Stimulated activated CD8-positive, alpha-beta memory T cell treated with anti-CD3 and anti-CD28 coated beads, Interleukin-2, amount 100 ng/mL, for 1 hour (primary cell): ENCODE measurements around the gene COL5A3.

Source experiments
- DNase-seq, 2 donors: peaks; one replicate each; pipeline ENCODE4 v3.0.0-alpha.2; 2020; ENCODE audit warnings: low read depth in 2 of 2

Gene COL5A3

GRCh38 chr19:10010939-10011338 is 635 bp upstream of the COL5A3 start:
- no peak for DNase-seq

- DNase-seq, result no peak
Observed at GRCh38 chr19:10009714-10010224, 535 bp downstream of the COL5A3 start.

GRCh38 chr19:10008184-10008765 is 2.0 kb downstream of the COL5A3 start:
- no peak for DNase-seq

DNA sequence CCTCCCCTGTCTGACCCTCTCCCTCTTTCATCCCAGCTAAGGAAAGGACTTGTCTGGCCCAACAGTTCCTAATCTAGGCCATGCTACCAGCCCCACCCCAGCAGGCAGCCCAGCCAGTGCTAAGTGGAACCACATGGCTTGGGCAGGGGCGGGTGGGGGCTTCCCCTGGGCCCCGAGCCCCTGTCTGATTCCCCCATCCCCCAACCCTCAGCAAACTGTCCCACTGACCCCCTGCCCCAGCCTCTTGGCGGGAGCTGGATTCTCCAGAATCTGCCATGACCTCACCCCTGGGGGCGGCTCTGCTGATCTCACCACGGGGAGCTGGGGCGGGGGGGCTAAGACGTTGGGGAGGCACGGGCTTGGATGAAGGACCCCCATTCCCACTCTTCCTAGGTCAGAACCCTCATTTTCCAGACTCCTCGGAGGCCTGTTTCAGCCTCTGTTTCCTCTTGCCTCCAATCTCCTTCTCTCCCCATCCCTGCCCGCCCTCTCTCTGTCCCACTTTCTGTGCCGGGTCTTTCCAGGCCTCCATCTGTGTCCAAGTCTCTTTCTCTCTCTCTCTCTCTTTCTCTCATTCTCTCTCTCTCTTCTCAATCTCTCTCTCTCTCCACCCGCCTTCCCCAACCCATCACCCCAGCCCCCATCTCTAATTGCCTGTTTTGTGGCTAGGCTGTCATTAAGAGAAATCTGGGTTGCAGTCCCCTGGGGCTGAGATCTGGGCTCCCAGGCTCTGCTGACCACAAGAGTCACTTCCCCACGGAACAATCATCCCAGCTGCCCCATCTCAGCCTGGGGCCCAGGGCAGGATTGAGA is 2.7 kb downstream of the COL5A3 start:
- no peak for DNase-seq

DNA sequence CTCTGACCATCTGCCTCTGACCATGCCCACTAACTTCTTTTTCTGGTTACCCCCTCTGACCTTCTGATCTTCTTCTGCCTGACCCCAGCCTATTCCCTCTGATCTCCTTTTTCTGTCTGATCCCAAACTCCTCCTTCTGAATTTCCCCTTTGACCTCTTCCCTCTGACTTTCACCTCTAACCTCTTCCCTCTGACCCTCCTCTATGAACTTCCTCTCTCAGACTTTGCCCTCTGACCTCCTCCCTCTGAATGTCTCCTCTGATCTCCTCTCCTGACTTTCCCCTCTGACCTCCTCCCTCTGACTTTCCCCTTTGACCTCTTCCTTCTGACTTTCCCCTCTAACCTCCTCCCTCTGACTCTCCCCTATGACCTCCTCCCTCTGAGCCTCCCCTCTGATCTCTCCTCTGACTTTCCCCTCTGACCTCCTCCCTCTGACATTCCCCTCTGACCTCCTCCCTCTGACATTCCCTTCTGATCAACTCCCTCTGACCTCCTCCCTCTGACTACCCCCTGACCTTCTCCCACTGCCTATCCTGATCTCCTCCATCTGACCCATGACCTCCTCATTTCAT is 3.5 kb downstream of the COL5A3 start:
- DNase-seq, result no peak

DNA sequence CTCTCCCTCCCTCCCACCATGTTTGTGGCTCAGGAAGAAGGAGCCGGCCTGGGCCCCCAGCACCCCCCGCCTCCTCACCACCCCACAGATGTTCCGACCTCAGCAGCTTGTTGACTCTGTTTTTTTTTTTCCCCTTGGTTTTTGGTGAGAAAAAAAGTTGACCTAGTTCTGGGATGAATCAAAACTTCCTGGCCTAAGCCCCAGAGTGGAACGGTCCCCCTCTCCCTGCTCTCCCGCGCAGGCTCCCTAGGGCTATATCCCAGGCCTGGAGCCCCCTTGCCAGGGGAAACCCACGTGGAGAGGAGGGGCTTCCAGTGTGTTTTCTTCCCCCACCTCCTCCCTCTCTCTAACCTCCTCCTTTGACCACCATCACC is 4.0 kb downstream of the COL5A3 start:
- DNase-seq, result no peak

DNA sequence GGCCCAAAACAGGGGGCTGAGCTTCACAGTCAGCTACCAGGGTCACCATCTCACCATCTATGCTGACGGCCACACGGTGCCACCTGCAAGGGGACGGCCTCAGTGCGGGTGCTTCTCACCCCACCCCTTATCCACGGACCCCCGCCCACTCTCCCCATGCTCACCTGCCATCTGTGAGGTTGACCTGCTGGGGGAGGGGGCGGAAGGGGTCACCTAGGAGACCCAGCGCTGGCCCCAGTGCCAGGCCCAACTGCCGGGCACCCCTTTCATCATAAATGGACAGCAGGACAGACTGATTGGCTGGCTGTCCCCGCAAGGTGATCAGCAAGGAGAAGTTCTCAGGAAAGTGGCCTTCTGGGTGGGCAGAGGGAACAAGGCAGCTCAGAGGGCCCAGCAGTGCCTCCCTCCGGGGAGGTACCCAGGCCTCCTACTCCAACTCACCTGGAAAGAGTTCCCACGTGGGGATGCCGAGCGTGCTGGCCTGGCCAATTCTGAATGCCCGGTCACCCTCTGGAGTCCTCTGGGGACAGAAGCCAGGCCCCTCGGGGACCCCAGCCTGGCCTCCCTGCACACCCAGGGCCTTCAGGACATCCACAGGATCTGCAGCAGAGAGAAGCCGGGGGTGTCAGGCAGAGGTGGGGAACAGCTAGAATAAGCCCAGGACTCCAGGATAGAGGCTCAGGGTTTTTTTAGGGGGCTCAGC is 4.5 kb downstream of the COL5A3 start:
- no peak for DNase-seq

DNA sequence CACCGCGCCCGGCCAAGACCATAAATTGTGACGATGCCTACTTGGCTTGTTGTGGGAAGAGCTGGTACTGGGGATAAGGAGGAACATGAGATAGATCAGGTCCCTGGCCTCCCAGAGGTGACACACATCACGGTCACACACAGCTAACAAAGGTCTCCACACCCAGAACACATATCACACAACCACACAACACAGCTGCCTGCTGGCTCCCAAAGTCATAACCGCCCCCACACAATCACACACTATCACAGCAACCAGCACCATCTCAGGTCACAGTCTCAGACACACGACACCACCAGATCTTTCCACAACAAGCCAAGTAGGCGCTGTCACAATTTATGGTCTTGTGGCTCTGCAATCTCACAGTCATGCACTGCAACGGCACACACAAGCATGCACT is 5.7 kb downstream of the COL5A3 start:
- DNase-seq, result no peak

GRCh38 chr19:10003271-10003670 is 7.0 kb downstream of the COL5A3 start:
- DNase-seq, result no peak

- no peak for DNase-seq
Observed at GRCh38 chr19:10001899-10002298, 8.4 kb downstream of the COL5A3 start.

DNA sequence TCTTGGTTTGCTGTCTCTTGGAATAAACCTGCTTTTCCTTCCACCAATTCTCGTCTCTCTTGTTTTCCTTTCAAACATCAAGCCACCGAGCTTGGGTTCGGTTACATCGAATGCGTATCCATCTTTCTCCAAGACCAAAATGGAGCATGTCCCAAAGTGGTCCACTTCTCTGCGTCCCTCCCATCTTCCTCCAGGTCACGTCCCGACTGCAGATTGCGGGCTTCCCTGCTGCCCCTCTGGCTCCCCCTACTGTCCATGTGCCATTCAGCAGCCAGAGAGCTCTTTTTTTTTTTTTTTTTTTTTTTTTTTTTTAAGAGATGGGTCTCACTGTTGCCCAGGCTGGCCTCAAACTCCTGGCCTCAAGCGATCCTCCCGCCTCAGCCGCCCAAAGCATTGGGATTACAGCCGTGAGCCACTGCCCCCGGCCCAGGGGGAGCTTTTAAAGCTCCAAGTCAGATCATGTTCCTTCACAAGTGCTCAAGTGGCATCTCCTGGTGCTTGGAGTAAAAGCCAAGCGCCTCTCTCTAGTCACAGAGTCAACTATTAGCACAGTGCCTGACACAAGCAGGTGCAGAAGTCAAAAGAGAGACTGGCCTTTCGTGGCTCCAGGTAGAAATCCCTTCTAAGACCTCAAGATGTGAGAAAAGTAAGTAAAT is 10.0 kb downstream of the COL5A3 start:
- peak; percentile 11 to 28 for DNase-seq

- no peak for DNase-seq
Observed at GRCh38 chr19:9996541-9996940, 13.8 kb downstream of the COL5A3 start.

GRCh38 chr19:9995999-9996398 is 14.3 kb downstream of the COL5A3 start:
- DNase-seq, result no peak

DNA sequence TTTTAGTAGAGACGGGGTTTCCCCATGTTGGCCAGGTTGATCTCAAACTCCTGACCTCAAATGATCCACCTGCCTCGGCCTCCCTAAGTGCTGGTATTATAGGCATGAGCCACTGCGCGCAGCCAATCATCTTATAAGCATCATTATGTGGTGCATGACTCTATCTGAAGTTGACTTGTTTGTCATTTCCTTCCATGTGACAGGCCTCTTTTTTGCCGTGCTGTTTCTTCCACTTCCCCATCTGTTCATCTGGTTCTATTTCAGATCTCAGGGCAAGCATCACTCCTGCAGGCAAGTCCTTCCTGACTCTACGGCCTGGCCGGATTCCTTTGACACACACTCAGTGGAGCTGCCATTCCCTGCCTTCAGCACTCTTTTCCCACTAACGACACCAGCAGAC is 15.2 kb downstream of the COL5A3 start:
- no peak for DNase-seq

GRCh38 chr19:9991425-9992191 is 18.7 kb downstream of the COL5A3 start:
- no peak for DNase-seq

GRCh38 chr19:9989504-9989903 is 20.8 kb downstream of the COL5A3 start:
- DNase-seq, result no peak

DNA sequence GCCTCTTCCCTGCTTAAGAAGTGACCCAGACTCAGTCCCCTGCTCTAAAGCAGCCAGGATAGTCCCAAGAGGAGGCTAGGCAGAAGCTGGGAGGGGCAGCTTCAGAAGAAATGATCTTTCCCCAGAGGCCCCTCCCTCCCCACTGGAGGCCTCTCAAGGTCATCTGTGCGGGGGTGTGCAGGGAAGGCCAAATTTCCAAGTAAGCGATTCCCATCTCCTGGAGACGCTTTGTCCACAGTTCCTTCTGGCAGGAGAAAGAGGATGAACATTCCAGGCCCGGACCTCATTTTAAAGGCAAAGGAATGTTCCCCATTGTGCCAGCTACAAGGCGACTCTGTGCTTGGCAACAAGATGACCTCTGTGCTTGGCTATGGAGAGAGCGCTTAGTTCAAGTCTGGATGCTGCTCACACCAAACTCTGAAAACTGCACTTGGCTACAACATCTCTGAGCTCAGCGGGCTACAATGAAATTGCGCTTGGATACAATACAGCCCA is 23.5 kb downstream of the COL5A3 start:
- no peak for DNase-seq

DNA sequence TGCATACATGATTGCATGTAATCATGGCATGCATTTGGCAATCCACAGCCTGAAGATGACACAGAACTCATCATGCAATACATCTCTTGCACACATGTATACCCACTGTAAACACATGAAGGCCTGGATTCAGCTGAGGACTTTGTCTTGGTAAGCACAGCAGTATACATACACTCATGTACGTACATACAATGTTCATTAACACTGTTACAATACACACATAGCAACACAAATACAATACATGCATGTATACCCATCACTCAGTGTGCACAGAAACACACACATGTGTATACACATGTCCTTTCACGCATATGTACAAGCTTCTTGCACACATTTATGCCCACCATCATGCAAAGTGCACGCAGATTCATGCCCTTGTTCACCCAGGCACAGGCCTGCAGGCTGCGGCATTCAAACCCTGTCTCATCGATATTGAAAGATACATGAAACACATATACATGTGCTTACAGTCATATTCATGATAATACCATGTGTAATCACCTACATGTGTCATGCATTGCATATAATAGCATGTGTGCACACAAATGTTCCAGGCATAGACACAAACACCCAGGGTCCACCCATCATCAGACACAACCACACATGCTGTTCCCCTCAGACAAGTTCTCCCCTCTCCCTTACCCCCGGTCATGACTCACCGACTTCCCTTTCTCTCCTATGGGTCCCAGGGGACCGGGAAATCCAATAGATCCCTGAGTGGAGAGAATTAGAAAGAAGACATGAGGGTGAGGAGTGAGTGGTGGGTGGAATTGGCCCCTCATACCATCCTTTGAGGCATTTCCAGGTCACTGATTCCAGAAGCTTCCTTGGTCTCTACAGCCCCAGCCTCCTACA is 28.7 kb downstream of the COL5A3 start:
- no peak for DNase-seq

- no peak for DNase-seq
Observed at GRCh38 chr19:9972103-9972502, 38.2 kb downstream of the COL5A3 start.
